Adrenal gland (tissue), 5 donors: ENCODE data around the gene NCK1.

Experiments
- POLR2A ChIP-seq, 2 donors: fragments of 450-650 bp; IDR thresholded peaks; one replicate each; pipeline ENCODE4 v1.6.1; 2017; ENCODE audit warnings: antibody characterized with exemption in 2 of 2, mild to moderate bottlenecking in 2 of 2, moderate library complexity in 1 of 2
- TF ChIP-seq, protein P1 (sequence below), 6 experiments: fragments of 450-650 bp in 4 of 6; fragments of 200-600 bp in 2 of 6; sonication (generic) in 1 of 6; IDR thresholded peaks; 1 replicate in 5 of 6; 2 replicates in 1 of 6; pipeline versions ENCODE4 v1.5.1 to v1.8.0; 2016 to 2021; ENCODE audit warnings: antibody characterized with exemption in 6 of 6, mild to moderate bottlenecking in 2 of 6, moderate library complexity in 1 of 6
- donor health status: DM: no; HTN: no; CAD: no.

GRCh38 chr3:136958939-136959338 is 96.9 kb downstream of the NCK1 start:
- TF ChIP-seq, protein P1, sequence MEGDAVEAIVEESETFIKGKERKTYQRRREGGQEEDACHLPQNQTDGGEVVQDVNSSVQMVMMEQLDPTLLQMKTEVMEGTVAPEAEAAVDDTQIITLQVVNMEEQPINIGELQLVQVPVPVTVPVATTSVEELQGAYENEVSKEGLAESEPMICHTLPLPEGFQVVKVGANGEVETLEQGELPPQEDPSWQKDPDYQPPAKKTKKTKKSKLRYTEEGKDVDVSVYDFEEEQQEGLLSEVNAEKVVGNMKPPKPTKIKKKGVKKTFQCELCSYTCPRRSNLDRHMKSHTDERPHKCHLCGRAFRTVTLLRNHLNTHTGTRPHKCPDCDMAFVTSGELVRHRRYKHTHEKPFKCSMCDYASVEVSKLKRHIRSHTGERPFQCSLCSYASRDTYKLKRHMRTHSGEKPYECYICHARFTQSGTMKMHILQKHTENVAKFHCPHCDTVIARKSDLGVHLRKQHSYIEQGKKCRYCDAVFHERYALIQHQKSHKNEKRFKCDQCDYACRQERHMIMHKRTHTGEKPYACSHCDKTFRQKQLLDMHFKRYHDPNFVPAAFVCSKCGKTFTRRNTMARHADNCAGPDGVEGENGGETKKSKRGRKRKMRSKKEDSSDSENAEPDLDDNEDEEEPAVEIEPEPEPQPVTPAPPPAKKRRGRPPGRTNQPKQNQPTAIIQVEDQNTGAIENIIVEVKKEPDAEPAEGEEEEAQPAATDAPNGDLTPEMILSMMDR (IDR thresholded peaks at IDR 0.05), result no peak
- TF ChIP-seq POLR2A (IDR thresholded peaks at IDR 0.05), result no peak
